GM10266 (cell line): ENCODE data around the gene ACTR3C.

ENCODE experiments used
- DNase-seq: peaks from one replicate; pipeline ENCODE4 v3.0.0; 2012; ENCODE audit errors: extremely low spot score
- CTCF ChIP-seq: IDR thresholded peaks from 2 replicates; pipeline ENCODE4 v1.5.1; 2012; ENCODE audit warnings: mild to moderate bottlenecking, low read depth; ENCODE audit not compliant: control insufficient read depth, insufficient read depth; ENCODE audit errors: missing control alignments

Gene ACTR3C

GRCh38 chr7:150322833-150323681 is at the start of gene ACTR3C, which contains the start of gene LRRC61:
ACTR3C (minus strand) TSS chr7:150323545; CDS start chr7:150295296, 28,249 bp downstream.
LRRC61 (plus strand) TSS chr7:150323355; CDS start chr7:150336862, 13,507 bp downstream.
- peak; percentile 43 for TF ChIP-seq CTCF
- peak; percentile 84 for DNase-seq

- TF ChIP-seq CTCF = no peak
- no peak for DNase-seq
Measured at GRCh38 chr7:150372271-150373048, 49.1 kb upstream of the ACTR3C start.

DNA sequence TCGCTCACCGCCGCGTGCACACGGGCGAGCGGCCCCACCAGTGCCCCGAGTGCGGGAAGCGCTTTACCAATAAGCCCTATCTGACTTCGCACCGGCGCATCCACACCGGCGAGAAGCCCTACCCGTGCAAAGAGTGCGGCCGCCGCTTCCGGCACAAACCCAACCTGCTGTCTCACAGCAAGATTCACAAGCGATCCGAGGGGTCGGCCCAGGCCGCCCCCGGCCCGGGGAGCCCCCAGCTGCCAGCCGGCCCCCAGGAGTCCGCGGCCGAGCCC is 48.6 kb upstream of the ACTR3C start:
- no peak for TF ChIP-seq CTCF
- no peak for DNase-seq

GRCh38 chr7:150371131-150371995 is 48.0 kb upstream of the ACTR3C start:
- no peak for DNase-seq
- no peak for TF ChIP-seq CTCF

DNA sequence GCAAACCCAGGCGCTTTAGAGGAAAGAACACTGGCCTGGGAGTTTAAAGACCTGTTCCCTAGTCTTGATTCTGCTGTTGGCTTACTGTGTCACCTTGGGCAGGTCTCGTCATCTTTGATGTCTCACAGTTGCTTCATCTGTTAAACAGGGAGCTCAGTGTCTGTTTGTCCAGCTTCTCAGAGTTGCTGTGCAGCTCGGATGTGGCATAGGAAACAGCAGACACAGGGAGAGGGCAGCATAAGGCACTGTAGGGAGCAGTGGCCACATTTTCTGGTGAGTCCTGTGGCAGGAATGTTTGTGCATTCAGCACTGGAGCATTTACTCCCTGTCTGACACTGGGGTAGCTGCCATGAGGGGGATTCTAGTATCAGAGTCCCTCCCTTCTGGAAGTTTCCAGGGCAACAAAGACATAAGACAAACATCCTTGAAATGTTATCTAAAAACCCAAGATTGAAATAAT is 47.3 kb upstream of the ACTR3C start:
- TF ChIP-seq CTCF = no peak
- no peak for DNase-seq

- no peak for TF ChIP-seq CTCF
- DNase-seq = no peak
Measured at GRCh38 chr7:150369748-150370501, 46.6 kb upstream of the ACTR3C start.
